Amygdala (tissue), 56 donors: Measurements from ENCODE around the gene ELF5.
A peak's percentile ranks its signal among the peaks of the same experiment; 100 is the strongest.

Experiments used
- DNase-seq, 56 donors: peaks; one replicate each; lab custom pipeline; 2025; lab: John Stamatoyannopoulos, UW

The ELF5 gene

GRCh38 chr11:34459507-34460162 lies 54.0 kb downstream of the ELF5 start:
- no peak for DNase-seq

- DNase-seq, result no peak
Measured at GRCh38 chr11:34458525-34458924, 55.1 kb downstream of the ELF5 start.

- no peak for DNase-seq
Measured at GRCh38 chr11:34457607-34458006, 56.0 kb downstream of the ELF5 start.

DNA sequence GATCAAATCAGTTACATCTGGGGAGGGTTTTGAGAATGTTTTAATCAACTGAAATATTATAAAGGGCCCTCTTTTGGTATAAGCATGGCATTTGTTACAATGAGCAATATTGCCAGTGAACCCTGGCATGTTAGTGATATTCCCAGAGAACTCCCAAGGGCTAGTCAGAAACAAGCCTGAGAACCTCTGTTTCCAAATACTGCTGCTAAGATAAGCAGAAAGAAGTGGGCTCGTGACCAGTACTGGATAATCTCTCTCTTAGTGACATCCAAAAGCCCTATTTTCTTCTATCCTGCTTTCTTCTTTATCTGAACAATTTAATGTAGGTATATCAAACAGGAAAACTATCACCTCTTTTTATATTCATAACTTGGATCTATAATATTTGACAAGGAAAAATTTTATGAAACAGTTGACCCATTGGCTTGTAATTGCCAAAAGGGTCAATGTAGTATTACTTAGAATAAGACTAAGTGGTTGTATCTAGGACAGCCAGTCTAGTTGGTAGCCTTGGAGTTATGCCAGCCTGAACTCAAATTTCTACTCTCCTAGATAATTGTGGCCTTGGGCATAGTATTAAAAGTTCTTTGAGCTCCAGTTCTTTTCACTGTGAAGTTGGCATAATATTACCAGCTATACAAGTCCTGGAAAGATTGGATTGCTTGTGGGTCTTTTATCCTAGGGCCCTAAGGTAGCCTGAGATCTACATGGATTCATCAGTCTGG lies 59.1 kb downstream of the ELF5 start:
- no peak for DNase-seq

DNA sequence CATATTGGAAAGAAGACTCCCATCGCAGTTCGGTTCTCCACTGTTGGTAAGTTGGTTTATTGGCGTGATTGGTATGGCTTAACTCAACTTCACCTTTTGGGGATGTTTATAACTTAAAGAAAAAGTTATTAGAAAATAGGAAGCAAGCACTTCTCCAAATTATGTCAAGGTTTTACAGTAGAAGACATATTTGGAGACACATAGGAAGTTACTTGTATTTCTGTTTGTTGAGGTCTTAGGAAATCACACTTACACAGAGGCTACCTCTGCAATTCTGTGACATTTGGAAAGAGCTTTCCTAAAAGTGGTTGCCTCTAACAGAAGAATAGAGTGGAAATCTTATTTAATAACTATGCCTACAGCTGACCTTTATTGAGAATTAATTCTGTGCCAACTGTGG lies 62.5 kb downstream of the ELF5 start:
- DNase-seq, result no peak

DNA sequence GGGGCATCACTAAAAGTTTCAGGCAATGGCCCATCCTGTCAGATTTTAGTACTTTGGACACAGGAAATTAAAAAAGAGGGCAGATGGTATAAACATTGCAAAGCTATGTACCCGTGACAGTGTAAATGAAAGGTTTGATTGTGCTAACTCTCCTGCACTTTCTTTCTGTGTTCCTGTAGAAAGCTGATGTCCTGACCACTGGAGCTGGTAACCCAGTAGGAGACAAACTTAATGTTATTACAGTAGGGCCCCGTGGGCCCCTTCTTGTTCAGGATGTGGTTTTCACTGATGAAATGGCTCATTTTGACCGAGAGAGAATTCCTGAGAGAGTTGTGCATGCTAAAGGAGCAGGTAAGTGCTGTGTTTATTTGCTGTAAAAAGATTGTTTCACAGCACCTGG lies 64.6 kb downstream of the ELF5 start:
- DNase-seq, result no peak

DNA sequence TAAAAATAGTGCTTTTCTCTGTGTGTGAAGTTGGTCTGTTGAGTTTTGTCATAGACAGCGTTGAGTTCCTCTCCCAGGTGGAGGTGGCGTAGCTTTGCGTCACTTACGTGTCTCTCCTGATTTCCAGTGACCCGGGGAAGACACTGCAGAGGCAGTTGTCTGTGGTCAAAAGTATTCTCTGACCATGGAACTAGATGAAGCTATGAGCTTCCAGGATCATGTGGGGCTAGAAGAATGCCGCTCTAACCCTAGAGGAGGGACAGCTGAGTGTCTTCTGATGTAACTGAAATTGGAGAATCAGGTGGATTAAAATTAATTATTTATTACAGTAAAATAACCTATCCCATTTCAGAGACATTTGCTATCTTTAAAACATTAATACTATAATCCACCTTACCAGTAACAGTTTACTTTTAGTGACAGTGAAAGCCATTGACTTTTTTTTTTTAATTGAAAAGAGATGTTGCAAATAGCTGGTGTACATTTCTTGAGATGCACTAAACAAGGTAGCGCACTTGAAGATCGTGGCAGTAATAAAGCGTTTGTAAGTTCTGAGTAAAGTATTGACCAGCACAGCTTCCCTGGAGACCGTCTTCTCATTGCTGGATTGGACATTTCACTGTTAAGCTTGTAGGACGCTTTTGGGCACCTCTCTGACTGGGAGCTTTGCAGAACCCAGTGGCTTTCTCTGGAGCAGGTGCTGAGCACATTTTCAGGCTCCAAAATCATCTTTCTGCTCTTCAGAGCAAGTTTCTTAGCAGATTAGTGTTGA lies 65.2 kb downstream of the ELF5 start:
- no peak for DNase-seq

DNA sequence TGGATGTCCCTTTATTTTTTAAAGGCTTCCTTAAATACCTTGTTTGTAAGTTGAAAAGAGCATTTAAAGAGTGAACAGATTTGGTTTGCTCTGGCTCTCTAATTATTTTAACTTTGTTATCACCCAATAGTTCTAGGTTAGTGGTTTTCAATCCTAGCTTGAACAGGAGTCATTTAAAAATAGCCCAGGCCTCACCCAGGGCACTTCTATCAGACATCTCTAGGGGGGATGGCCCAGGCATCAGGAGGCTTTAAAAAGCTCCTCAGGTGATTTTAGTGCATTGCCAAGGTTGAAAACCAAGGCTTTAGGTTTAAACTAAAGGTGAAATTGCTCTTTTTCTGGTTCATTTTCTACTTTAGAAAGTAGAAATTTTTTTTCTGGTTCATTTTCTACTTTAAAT lies 66.5 kb downstream of the ELF5 start:
- no peak for DNase-seq

GRCh38 chr11:34446386-34446785 lies 67.2 kb downstream of the ELF5 start:
- DNase-seq, result no peak

DNA sequence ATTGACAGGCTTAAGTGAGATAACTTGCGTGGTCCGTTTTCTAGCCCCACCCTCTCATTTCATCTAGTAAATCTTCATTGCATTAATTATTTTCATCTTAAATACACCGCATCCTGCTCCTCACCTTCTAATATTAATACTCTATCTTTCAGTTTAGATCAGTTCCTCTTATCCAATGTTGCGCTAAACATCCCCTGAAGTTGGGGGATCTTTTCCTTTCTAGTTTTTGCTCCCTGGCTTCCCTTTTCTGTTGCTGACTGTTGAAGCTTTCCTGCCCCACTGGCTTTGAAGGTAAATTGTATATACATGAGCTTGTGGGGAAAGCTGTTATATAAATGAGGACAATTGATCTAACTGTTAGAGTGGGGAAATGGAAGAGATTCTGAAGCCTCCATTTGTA lies 67.6 kb downstream of the ELF5 start:
- DNase-seq, result no peak

DNA sequence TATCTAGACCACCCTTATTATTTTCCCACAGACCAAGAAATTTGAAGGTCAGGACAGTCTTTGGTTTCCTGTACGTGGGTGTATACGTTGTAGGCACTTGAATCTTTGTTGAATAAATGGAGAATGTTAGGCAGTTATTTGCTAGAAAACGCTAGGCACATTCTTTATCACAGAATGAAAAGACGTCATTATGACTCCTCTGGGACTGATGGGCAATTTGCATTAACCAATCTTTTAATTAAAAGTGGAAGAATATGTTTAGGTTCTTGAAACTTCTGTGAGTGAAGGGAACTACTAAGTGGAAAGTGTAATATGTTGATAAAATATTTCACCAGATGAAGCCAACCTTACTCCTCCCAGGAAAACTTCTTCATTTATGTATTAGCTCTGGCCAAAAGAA lies 69.2 kb downstream of the ELF5 start:
- no peak for DNase-seq

GRCh38 chr11:34443136-34443535 lies 70.5 kb downstream of the ELF5 start:
- DNase-seq, result no peak

GRCh38 chr11:34441814-34442213 lies 71.8 kb downstream of the ELF5 start:
- DNase-seq, result no peak

GRCh38 chr11:34439610-34440198 lies 73.9 kb downstream of the ELF5 start:
- no peak for DNase-seq

DNA sequence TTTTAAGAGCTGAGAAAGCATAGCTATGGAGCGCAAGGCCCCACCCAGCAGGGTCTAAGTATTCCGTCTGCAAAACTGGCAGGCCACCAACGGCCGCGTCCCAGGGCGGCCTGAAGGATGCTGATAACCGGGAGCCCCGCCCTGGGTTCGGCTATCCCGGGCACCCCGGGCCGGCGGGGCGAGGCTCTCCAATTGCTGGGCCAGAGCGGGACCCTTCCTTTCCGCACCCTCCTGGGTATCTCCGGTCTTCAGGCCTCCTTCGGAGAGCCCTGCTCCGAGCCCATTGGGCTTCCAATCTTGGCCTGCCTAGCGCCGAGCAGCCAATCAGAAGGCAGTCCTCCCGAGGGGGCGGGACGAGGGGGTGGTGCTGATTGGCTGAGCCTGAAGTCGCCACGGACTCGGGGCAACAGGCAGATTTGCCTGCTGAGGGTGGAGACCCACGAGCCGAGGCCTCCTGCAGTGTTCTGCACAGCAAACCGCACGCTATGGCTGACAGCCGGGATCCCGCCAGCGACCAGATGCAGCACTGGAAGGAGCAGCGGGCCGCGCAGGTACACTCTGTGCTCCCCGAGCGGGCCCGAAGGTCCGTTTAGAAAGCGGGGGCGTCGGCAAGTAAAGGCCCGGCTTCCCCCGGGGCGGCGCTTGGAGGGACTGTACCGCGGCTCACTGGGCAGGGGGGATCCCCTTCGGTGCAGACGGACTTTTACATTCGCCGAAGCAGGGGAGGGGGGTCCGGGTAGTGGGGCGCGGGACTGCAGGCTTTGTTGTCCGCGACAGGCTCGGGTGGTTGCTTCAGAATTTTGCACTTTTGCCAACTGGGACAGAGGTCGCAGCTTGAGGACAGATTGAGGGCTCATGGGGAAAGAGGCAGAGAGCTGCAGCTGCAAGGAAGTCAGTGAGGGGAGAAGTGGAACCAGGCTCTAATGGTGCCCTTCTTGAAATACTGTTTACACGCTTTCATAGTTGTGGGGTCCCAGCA lies 74.8 kb downstream of the ELF5 start, which contains the start of gene CAT:
Gene CAT, plus strand, starts transcription at position 406 of the 979 bp plus-strand sequence. Its CDS starts 80 bp downstream, at position 486.
- peak; percentile 71 to 96 (median 92) for DNase-seq

GRCh38 chr11:34437224-34438125 lies 76.1 kb downstream of the ELF5 start:
- no peak for DNase-seq

DNA sequence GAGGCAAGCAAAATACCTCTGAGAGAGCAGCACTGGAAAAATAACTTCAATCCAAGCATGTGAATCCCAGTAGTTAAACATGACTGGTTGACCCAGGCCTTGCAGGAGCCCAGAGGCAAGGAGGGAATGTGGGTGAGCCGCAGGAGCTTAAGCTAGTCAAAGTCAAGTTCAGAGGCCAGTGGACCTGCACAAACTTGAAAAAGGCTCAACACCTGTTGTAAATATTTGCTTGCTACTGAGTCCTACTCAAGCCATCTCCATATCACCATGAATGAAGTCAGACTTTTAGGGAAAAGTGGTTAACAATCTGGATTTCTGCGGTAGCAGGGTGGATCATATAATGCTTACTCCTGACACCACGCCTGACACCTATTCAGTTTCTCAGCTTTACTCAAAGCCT lies 79.7 kb downstream of the ELF5 start:
- no peak for DNase-seq

- DNase-seq, result no peak
Measured at GRCh38 chr11:34432822-34433221, 80.8 kb downstream of the ELF5 start.

DNA sequence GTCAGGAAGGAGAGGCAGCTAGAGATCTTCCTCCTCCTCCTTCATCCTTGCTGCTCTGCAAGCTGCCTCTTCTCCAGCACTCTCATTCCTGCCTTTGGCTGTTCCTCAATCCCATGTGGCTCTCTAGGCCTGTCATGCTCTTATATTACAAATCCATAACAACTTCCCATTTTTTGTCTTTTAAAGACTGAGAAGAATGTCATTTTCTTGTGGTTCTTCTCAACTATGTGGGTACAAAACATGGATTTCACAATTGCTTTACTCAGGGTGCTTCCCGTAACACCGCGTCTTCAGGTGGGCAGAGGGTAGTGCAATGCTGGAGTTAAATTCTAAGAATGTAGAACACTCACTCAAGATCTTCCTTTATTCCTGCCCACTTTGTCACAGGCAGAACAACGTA lies 81.6 kb downstream of the ELF5 start:
- DNase-seq, result no peak
